Ishikawa (cell line): ENCODE data around the gene LYRM4.

ENCODE experiments used
- CEBPB ChIP-seq: IDR thresholded peaks from 2 replicates; pipeline ENCODE4 v1.6.1; 2012
- CREB1 ChIP-seq: IDR thresholded peaks from 2 replicates; pipeline ENCODE4 v1.6.1; 2012; ENCODE audit warnings: low read depth
- EGR1 ChIP-seq: IDR thresholded peaks from 2 replicates; pipeline ENCODE4 v1.6.1; 2012
- EP300 ChIP-seq: IDR thresholded peaks from 2 replicates; pipeline ENCODE4 v1.6.1; 2012; ENCODE audit warnings: borderline replicate concordance
- FOXM1 ChIP-seq: IDR thresholded peaks from 2 replicates; pipeline ENCODE4 v1.6.1; 2012; ENCODE audit warnings: low read depth, borderline replicate concordance
- MAX ChIP-seq: IDR thresholded peaks from 2 replicates; pipeline ENCODE4 v1.6.1; 2012
- NFIC ChIP-seq: IDR thresholded peaks from 2 replicates; pipeline ENCODE4 v1.6.1; 2012
- RAD21 ChIP-seq: IDR thresholded peaks from 2 replicates; pipeline ENCODE4 v1.6.1; 2012; ENCODE audit warnings: low read depth
- REST ChIP-seq: IDR thresholded peaks from 2 replicates; pipeline ENCODE4 v1.6.1; 2012; ENCODE audit warnings: low read depth, mild to moderate bottlenecking
- TAF1 ChIP-seq: IDR thresholded peaks from 2 replicates; pipeline ENCODE4 v1.6.1; 2012; ENCODE audit warnings: low read depth, mild to moderate bottlenecking
- YY1 ChIP-seq: IDR thresholded peaks from 2 replicates; pipeline ENCODE4 v1.6.1; 2012; ENCODE audit warnings: low read depth
- ZBTB7A ChIP-seq: IDR thresholded peaks from 2 replicates; pipeline ENCODE4 v1.6.1; 2012; ENCODE audit warnings: low read depth
- TF ChIP-seq, protein P1 (sequence below): IDR thresholded peaks from 2 replicates; pipeline ENCODE4 v1.6.1; 2012

- TF ChIP-seq MAX (no peak), TAF1 (no peak), EP300 (no peak), FOXM1 (no peak), ZBTB7A (no peak), RAD21 (no peak), CEBPB (no peak), NFIC (no peak), REST (no peak), EGR1 (no peak), YY1 (no peak), CREB1 (no peak)
- TF ChIP-seq, protein P1, sequence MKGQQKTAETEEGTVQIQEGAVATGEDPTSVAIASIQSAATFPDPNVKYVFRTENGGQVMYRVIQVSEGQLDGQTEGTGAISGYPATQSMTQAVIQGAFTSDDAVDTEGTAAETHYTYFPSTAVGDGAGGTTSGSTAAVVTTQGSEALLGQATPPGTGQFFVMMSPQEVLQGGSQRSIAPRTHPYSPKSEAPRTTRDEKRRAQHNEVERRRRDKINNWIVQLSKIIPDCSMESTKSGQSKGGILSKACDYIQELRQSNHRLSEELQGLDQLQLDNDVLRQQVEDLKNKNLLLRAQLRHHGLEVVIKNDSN, result no peak
Measured at GRCh38 chr6:5157621-5158138, 103.1 kb downstream of the LYRM4 start.
